Liver (tissue), 3 donors: ENCODE data around the gene ST6GALNAC5.

Experiments used
- EGR1 ChIP-seq, 2 donors: IDR thresholded peaks; 2 replicates each; pipeline ENCODE4 v1.6.1; 2016 to 2018; ENCODE audit warnings: antibody characterized with exemption in 2 of 2, low read depth in 2 of 2
- HNF4A ChIP-seq, 2 donors: conservative IDR thresholded peaks; 2 replicates each; pipeline ENCODE4 v1.6.1; 2016; ENCODE audit warnings: antibody characterized with exemption in 2 of 2, mild to moderate bottlenecking in 2 of 2
- SP1 ChIP-seq: IDR thresholded peaks from 2 replicates; pipeline ENCODE4 v1.6.1; 2018; ENCODE audit warnings: antibody characterized with exemption, mild to moderate bottlenecking
- YY1 ChIP-seq: IDR thresholded peaks from 2 replicates; pipeline ENCODE4 v1.6.1; 2016; ENCODE audit warnings: antibody characterized with exemption, mild to moderate bottlenecking
- TF ChIP-seq, protein P1 (sequence below): fragments of 150-350 bp; IDR thresholded peaks from 2 replicates; pipeline ENCODE4 v1.5.1; 2017; ENCODE audit warnings: improper control_type of control experiment, low read depth, low read length; ENCODE audit not compliant: missing input control
- TF ChIP-seq, protein P2 (sequence below): IDR thresholded peaks from 2 replicates; pipeline ENCODE4 v1.6.1; 2016; ENCODE audit warnings: antibody characterized with exemption
- donor health status: healthy.
- donor health status: healthy.

DNA sequence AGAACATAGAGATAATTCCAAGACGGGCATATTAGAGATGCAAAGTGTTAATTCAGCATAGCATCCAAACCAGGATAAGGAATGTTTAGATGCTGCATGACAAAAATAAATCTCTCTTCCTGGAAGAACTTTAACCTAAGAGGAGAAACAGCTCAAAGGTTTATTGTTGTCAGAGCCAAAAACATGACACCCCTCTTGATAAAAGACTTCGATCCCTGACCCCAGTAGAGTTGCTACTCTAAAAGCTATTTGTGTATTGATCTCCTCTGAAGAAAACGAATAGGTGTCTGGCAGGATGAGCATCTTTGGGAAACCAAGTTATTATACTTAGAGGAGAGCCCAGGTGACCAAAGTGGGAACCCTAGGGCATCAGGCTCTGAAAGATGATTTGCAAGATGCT is 193.9 kb downstream of the ST6GALNAC5 start:
- TF ChIP-seq, protein P1, sequence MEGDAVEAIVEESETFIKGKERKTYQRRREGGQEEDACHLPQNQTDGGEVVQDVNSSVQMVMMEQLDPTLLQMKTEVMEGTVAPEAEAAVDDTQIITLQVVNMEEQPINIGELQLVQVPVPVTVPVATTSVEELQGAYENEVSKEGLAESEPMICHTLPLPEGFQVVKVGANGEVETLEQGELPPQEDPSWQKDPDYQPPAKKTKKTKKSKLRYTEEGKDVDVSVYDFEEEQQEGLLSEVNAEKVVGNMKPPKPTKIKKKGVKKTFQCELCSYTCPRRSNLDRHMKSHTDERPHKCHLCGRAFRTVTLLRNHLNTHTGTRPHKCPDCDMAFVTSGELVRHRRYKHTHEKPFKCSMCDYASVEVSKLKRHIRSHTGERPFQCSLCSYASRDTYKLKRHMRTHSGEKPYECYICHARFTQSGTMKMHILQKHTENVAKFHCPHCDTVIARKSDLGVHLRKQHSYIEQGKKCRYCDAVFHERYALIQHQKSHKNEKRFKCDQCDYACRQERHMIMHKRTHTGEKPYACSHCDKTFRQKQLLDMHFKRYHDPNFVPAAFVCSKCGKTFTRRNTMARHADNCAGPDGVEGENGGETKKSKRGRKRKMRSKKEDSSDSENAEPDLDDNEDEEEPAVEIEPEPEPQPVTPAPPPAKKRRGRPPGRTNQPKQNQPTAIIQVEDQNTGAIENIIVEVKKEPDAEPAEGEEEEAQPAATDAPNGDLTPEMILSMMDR: no peak
- no peak for TF ChIP-seq EGR1 (IDR thresholded peaks at IDR 0.05; ENCODE audit: low read depth in 2 of 2)
- TF ChIP-seq HNF4A (conservative IDR thresholded peaks at IDR 0.05): no peak
- no peak for TF ChIP-seq SP1
- TF ChIP-seq, protein P2, sequence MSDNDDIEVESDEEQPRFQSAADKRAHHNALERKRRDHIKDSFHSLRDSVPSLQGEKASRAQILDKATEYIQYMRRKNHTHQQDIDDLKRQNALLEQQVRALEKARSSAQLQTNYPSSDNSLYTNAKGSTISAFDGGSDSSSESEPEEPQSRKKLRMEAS: no peak
- TF ChIP-seq YY1: no peak
